ENCODE measurements around the gene EVI2A.

GRCh38 chr17:31313982-31314781 is 7.2 kb downstream of the EVI2A start, which contains the start of gene EVI2B:
- TF ChIP-seq, protein P1, sequence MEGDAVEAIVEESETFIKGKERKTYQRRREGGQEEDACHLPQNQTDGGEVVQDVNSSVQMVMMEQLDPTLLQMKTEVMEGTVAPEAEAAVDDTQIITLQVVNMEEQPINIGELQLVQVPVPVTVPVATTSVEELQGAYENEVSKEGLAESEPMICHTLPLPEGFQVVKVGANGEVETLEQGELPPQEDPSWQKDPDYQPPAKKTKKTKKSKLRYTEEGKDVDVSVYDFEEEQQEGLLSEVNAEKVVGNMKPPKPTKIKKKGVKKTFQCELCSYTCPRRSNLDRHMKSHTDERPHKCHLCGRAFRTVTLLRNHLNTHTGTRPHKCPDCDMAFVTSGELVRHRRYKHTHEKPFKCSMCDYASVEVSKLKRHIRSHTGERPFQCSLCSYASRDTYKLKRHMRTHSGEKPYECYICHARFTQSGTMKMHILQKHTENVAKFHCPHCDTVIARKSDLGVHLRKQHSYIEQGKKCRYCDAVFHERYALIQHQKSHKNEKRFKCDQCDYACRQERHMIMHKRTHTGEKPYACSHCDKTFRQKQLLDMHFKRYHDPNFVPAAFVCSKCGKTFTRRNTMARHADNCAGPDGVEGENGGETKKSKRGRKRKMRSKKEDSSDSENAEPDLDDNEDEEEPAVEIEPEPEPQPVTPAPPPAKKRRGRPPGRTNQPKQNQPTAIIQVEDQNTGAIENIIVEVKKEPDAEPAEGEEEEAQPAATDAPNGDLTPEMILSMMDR (IDR thresholded peaks at IDR 0.05; ENCODE audit: insufficient read depth, low read length, poor library complexity, severe bottlenecking), result no peak
- TF ChIP-seq EZH2phosphoT487 (conservative IDR thresholded peaks at IDR 0.05; ENCODE audit: low read length), result no peak

Data from SU-DHL-6 (cell line).